GM19025 (cell line): Measurements from ENCODE around the gene ANO2.

Experiments
- ATAC-seq: cut with Tn5 transposase; IDR thresholded peaks from one replicate; pipeline ENCODE4 v1.9.1; 2021; ENCODE audit warnings: mild to moderate bottlenecking, low read depth, moderate library complexity; ENCODE audit not compliant: unreplicated experiment

Gene ANO2

GRCh38 chr12:5945071-5946008 is at the start of gene ANO2:
Gene ANO2 (minus strand): TSS chr12:5945259. CDS start chr12:5945217, 42 bp downstream.
- no peak for ATAC-seq

GRCh38 chr12:5989621-5990020 is 44.6 kb upstream of the ANO2 start:
- ATAC-seq: no peak

GRCh38 chr12:5988659-5989116 is 43.6 kb upstream of the ANO2 start:
- ATAC-seq: peak; percentile 60

- no peak for ATAC-seq
Observed at GRCh38 chr12:5988088-5988487, 43.0 kb upstream of the ANO2 start.

- ATAC-seq: no peak
Observed at GRCh38 chr12:5987573-5987972, 42.5 kb upstream of the ANO2 start.

GRCh38 chr12:5985471-5985870 is 40.4 kb upstream of the ANO2 start:
- ATAC-seq: no peak

GRCh38 chr12:5984873-5985272 is 39.8 kb upstream of the ANO2 start:
- no peak for ATAC-seq

- no peak for ATAC-seq
Observed at GRCh38 chr12:5982106-5982505, 37.0 kb upstream of the ANO2 start.

- no peak for ATAC-seq
Observed at GRCh38 chr12:5977556-5977955, 32.5 kb upstream of the ANO2 start.

GRCh38 chr12:5976711-5977110 is 31.7 kb upstream of the ANO2 start:
- ATAC-seq: no peak

- no peak for ATAC-seq
Observed at GRCh38 chr12:5976196-5976595, 31.1 kb upstream of the ANO2 start.

- no peak for ATAC-seq
Observed at GRCh38 chr12:5973461-5974115, 28.5 kb upstream of the ANO2 start.

- ATAC-seq: no peak
Observed at GRCh38 chr12:5972387-5972786, 27.3 kb upstream of the ANO2 start.

GRCh38 chr12:5971194-5971850 is 26.3 kb upstream of the ANO2 start:
- ATAC-seq: no peak

- ATAC-seq: no peak
Observed at GRCh38 chr12:5969974-5970690, 25.1 kb upstream of the ANO2 start.

GRCh38 chr12:5969156-5969973 is 24.3 kb upstream of the ANO2 start:
- ATAC-seq: no peak

- no peak for ATAC-seq
Observed at GRCh38 chr12:5967645-5968415, 22.8 kb upstream of the ANO2 start.

- ATAC-seq: no peak
Observed at GRCh38 chr12:5966486-5967095, 21.5 kb upstream of the ANO2 start.
